GM23248 (cell line): ENCODE measurements around the gene KCTD19. TPM values are rescaled to one million over a fixed set of nuclear protein-coding genes. Genes with fewer than 3 reads are reported as not detected.

Source experiments
- DNase-seq: peaks from one replicate; pipeline ENCODE4 v3.0.0-alpha.2; 2015
- H2AFZ ChIP-seq: fragments of 200-600 bp; sonication (generic); 2 replicates; pipeline ENCODE4 v1.6.1; 2016; ENCODE audit warnings: antibody characterized with exemption
- H3F3A ChIP-seq: fragments of 200-600 bp; sonication (generic); 2 replicates; pipeline ENCODE4 v1.6.1; 2016; ENCODE audit warnings: mild to moderate bottlenecking, antibody characterized with exemption, mixed run types; ENCODE audit not compliant: insufficient read depth
- H3K27ac ChIP-seq: fragments of 200-600 bp; sonication (generic); 2 replicates; pipeline ENCODE4 v1.5.1; 2016; ENCODE audit warnings: mild to moderate bottlenecking
- H3K27me3 ChIP-seq: fragments of 200-600 bp; sonication (generic); replicated peaks from 2 replicates; pipeline ENCODE4 v1.6.1; 2016; ENCODE audit warnings: mild to moderate bottlenecking; ENCODE audit not compliant: insufficient read depth
- H3K36me3 ChIP-seq: fragments of 200-600 bp; sonication (generic); 2 replicates; pipeline ENCODE4 v1.6.1; 2016; ENCODE audit warnings: low read depth, mild to moderate bottlenecking
- H3K4me1 ChIP-seq: fragments of 200-600 bp; sonication (generic); 2 replicates; pipeline ENCODE4 v1.6.1; 2016; ENCODE audit warnings: mild to moderate bottlenecking; ENCODE audit not compliant: insufficient read depth
- H3K4me2 ChIP-seq: fragments of 200-600 bp; sonication (generic); one replicate; pipeline ENCODE4 v1.6.1; 2016; ENCODE audit warnings: mild to moderate bottlenecking; ENCODE audit not compliant: unreplicated experiment
- H3K4me3 ChIP-seq: fragments of 200-600 bp; sonication (generic); 2 replicates; pipeline ENCODE4 v1.5.1; 2016; ENCODE audit warnings: mild to moderate bottlenecking
- H3K79me2 ChIP-seq: fragments of 200-600 bp; sonication (generic); 2 replicates; pipeline ENCODE4 v1.6.1; 2016; ENCODE audit warnings: mild to moderate bottlenecking; ENCODE audit not compliant: insufficient read depth
- H3K9ac ChIP-seq: fragments of 200-600 bp; sonication (generic); 2 replicates; pipeline ENCODE4 v1.6.1; 2016; ENCODE audit warnings: mild to moderate bottlenecking
- H3K9me2 ChIP-seq: fragments of 200-600 bp; sonication (generic); 2 replicates; pipeline ENCODE4 v1.6.1; 2016; ENCODE audit warnings: mixed run types, mild to moderate bottlenecking, moderate library complexity; ENCODE audit not compliant: insufficient read depth
- H3K9me3 ChIP-seq: fragments of 200-600 bp; sonication (generic); one replicate; pipeline ENCODE4 v1.6.1; 2017; ENCODE audit warnings: low read depth
- H4K20me1 ChIP-seq: fragments of 200-600 bp; sonication (generic); 2 replicates; pipeline ENCODE4 v1.6.0; 2016; ENCODE audit not compliant: insufficient read depth
- EZH2 ChIP-seq: fragments of 200-600 bp; sonication (generic); IDR thresholded peaks from 2 replicates; pipeline ENCODE4 v1.6.1; 2018; ENCODE audit warnings: antibody characterized with exemption, mild to moderate bottlenecking; ENCODE audit not compliant: insufficient read depth, poor library complexity, severe bottlenecking
- EZH2phosphoT487 ChIP-seq: fragments of 200-600 bp; sonication (generic); IDR thresholded peaks from 2 replicates; pipeline ENCODE4 v1.6.1; 2018; ENCODE audit warnings: antibody characterized with exemption, moderate library complexity, mild to moderate bottlenecking, low read depth; ENCODE audit not compliant: insufficient read depth
- WGBS, 2 experiments: methylation state at CpG; one replicate each; pipeline ENCODE4 v1.1.6; 2015 to 2017; ENCODE audit warnings: low lambda C conversion rate in 2 of 2, low coverage in 1 of 2; ENCODE audit errors: missing lambda C conversion rate in 2 of 2; 5-methylcytosine and 5-hydroxymethylcytosine counted together
- in situ Hi-C: fragments of 300-500 bp; cut with MboI; formaldehyde crosslinking; loops from 2 replicates; pipeline ENCODE4 v1.15.0; 2020
- polyA plus RNA-seq: library from polyadenylated mRNA; unstranded; fragments of >200 nt; fragmentation: Nextera tagmentation; extraction: Ambion mirVana; gene quantifications from 2 replicates; pipeline ENCODE4 v1.2.1, GENCODE V29; 2016
- total RNA-seq: library from RNA; depleted of rRNA; stranded (reverse); fragments of >200 nt; shearing (Covaris generic); gene quantifications from 2 replicates; pipeline ENCODE4 v1.2.3, GENCODE V29; 2014

KCTD19 gene
- total and polyA plus RNA-seq, 2 experiments from 2014 or later, result not detected

DNA sequence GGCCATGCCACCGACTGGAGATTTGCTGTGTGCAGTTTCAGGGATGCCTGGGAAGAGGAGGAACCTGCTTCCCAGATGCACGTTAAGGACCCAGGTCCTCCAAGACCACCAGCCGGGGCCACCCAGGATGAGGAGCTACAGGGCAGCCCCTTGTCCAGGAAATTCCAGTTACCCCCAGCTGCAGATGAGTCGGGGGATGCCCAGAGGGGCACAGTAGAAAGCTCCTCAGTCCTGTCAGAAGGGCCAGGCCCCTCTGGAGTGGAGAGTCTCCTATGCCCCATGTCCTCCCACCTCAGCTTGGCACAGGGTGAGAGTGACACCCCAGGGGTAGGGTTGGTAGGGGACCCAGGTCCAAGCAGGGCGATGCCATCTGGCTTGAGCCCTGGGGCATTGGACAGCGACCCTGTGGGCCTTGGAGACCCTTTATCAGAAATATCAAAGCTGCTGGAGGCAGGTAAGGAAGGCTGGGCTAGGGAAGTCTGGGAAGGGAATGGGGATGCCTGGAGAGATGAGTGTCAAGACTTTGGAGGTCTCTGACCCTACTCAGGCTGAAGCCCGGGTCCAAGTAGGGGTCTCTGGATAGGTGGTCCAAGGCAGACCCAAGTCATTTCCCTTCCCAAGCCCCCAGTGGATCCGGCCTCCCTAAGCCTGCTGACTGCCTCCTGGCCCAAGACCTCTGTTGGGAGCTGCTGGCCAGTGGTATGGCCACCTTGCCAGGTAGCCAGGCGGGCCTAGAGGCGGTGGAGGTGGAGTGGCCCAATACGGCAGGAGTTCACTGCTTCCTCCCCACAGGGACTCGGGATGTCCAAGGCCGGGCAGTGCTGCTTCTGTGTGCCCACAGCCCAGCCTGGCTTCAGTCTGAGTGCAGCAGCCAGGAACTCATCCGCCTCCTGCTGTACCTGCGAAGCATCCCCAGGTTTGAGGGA is 46.2 kb downstream of the KCTD19 start:
- no peaks in the 10 kb centered on the region for H3K9me2 ChIP-seq
- H3K9ac ChIP-seq, result no peak overlapping the region
- no peak overlapping the region for H3K4me3 ChIP-seq
- H3K79me2 ChIP-seq, result 0 out of 2 replicates have a peak, but pooled peaks cover 8% of the 10 kb centered on the region
- H3F3A ChIP-seq, result peaks cover 20% of the 10 kb centered on the region
- in situ Hi-C loops, result no loop called here
- H3K4me1 ChIP-seq, result peaks cover 22% of the 10 kb centered on the region
- no peak overlapping the region for H3K4me2 ChIP-seq
- no peak for TF ChIP-seq EZH2phosphoT487
- TF ChIP-seq EZH2, result no peak
- no peak overlapping the region for H3K27ac ChIP-seq
- H3K36me3 ChIP-seq, result no peaks in the 10 kb centered on the region; the same call in 1 of the 2 replicates
- no peaks in the 10 kb centered on the region for H3K27me3 ChIP-seq
- no peak overlapping the region for H2AFZ ChIP-seq
- no peak for DNase-seq
- no peaks in the 10 kb centered on the region for H4K20me1 ChIP-seq
- 96 to 97% methylated on average over 14 to 15 of the region's 15 CpGs for WGBS, 2 experiments
- H3K9me3 ChIP-seq, result no peaks in the 10 kb centered on the region

DNA sequence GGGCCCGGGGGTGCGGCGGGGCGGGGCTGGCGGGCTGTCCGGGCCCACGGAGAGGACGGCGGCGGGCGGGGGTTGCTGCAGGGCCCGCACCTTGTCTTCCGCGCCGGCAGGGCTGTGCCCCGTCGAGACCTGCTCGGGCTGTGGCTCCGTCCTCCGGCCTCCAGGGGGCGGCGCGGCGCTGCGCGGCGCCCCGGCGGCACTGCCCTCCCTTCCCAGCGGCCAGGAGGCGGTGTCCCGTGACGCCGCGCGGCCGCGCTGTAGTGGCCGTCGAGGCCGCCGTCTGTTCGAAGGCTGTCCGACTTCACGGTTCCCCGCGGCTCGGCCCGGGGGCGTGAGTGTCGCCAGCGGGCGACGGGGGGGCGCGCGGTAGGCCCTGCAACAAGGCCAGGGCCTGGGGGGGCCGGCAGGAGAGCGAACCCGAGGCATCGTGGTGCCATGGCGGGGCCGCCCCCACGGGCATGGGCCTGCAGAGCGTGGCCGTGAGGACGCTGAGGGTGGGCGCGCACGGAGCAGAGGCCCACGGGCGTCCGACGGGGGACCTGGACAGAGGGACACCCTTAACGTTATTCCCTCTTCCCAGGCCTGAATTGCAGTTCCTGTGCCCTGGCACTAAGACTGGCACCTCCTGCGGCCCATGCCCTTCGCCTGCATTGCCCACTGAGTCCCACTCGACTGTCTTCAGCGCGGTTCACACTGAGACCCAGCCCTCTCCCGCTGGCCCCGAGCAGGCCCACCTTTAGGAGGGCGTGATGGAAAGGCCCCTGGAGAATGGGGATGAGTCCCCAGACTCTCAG is 47.0 kb downstream of the KCTD19 start, which contains the start of gene PLEKHG4:
Gene PLEKHG4 (plus strand): TSS at position 237 of the 794 bp plus-strand sequence. CDS start 513 bp downstream, at position 750.
- peak within 1 kb of the TSS; percentile 83 for H3K4me2 ChIP-seq
- in situ Hi-C loops, result no loop called here
- H3F3A ChIP-seq, result peaks cover 20% of the 10 kb centered on the region
- DNase-seq, result peak; percentile 86
- TF ChIP-seq EZH2phosphoT487, result no peak
- no peak for TF ChIP-seq EZH2
- H3K4me3 ChIP-seq, result peak within 1 kb of the TSS; percentile 78
- H4K20me1 ChIP-seq, result no peaks in the 10 kb centered on the region
- no peaks in the 10 kb centered on the region; the same call in 1 of the 2 replicates for H3K36me3 ChIP-seq
- peak within 1 kb of the TSS; percentile 87 for H3K9ac ChIP-seq
- 0 out of 2 replicates have a peak, but pooled peaks cover 8% of the 10 kb centered on the region for H3K79me2 ChIP-seq
- peaks cover 22% of the 10 kb centered on the region for H3K4me1 ChIP-seq
- H2AFZ ChIP-seq, result peak within 1 kb of the TSS; percentile 68
- H3K9me3 ChIP-seq, result no peaks in the 10 kb centered on the region
- peak within 1 kb of the TSS; percentile 98 for H3K27ac ChIP-seq
- H3K27me3 ChIP-seq, result no peaks in the 10 kb centered on the region
- WGBS, 2 experiments, result 24 to 27% methylated on average over 54 to 65 of the region's 83 CpGs
- no peaks in the 10 kb centered on the region for H3K9me2 ChIP-seq

DNA sequence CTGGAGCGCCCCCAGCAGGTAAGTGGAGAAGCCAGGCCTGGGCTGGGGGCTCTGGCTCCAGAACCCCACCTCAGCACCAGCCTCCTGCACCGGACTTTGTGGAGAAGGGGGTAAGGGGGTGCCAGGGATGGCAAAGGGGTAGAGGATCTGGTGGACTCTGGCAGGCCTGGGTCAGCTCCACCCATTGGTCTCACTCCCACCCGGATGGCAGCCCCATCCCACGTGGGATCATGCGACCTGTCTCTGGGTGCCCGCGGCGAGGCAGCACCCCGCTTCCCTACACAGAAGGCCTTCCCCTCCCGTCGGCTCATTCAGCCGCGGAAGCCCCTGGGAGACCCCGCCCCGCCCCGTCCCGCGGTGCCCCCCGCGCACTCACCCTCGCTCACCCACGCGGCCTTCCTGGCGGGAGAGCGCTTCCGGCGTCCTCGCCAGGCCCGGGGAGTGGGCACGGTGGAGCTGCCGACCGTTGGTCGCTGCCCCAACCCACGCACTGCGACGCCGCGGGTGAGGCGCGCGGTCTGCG is 47.7 kb downstream of the KCTD19 start:
- peak overlapping the region; percentile 87 for H3K9ac ChIP-seq
- H3K4me1 ChIP-seq, result peaks cover 22% of the 10 kb centered on the region
- H3K27me3 ChIP-seq, result no peaks in the 10 kb centered on the region
- peak overlapping the region; percentile 83 for H3K4me2 ChIP-seq
- peaks cover 20% of the 10 kb centered on the region for H3F3A ChIP-seq
- peak; percentile 49 for DNase-seq
- in situ Hi-C loops, result no loop called here
- 2% methylated on average over 19 to 34 of the region's 42 CpGs for WGBS, 2 experiments
- peak overlapping the region; percentile 68 for H2AFZ ChIP-seq
- H3K9me3 ChIP-seq, result no peaks in the 10 kb centered on the region
- no peak for TF ChIP-seq EZH2
- TF ChIP-seq EZH2phosphoT487, result no peak
- no peaks in the 10 kb centered on the region for H4K20me1 ChIP-seq
- 0 out of 2 replicates have a peak, but pooled peaks cover 8% of the 10 kb centered on the region for H3K79me2 ChIP-seq
- peak overlapping the region; percentile 78 for H3K4me3 ChIP-seq
- no peaks in the 10 kb centered on the region for H3K9me2 ChIP-seq
- H3K36me3 ChIP-seq, result no peaks in the 10 kb centered on the region; the same call in 1 of the 2 replicates
- peak overlapping the region; percentile 98 for H3K27ac ChIP-seq
